ENCODE results near the gene CDAN1.

DNA sequence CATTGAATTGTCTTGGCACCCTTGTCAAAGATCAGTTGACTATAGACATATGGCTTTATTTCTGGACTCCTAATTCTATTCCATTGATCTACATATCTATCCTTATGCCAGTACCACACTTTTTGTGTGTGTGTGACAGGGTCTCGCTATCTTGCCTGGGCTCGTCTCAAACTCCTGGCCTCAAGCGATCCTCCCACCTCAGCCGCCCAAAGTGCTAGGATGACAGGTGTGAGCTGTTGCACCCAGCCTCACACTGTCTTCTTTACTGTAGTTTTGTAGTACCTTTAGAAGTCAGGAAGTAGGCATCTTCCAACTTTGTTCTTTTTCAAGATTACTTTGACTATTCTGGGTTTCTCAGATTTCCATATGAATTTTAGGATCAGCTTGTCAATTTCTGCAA is 24.3 kb downstream of the CDAN1 start:
- no peak for TF ChIP-seq BACH2 (CRISPR knock-in tag; IDR thresholded peaks at IDR 0.05; ENCODE audit: borderline replicate concordance)
- TF ChIP-seq PPARA (CRISPR knock-in tag; IDR thresholded peaks at IDR 0.05; ENCODE audit: borderline replicate concordance): no peak
- no peak for TF ChIP-seq ZFP3 (CRISPR knock-in tag; IDR thresholded peaks at IDR 0.05)
- TF ChIP-seq, protein P1, sequence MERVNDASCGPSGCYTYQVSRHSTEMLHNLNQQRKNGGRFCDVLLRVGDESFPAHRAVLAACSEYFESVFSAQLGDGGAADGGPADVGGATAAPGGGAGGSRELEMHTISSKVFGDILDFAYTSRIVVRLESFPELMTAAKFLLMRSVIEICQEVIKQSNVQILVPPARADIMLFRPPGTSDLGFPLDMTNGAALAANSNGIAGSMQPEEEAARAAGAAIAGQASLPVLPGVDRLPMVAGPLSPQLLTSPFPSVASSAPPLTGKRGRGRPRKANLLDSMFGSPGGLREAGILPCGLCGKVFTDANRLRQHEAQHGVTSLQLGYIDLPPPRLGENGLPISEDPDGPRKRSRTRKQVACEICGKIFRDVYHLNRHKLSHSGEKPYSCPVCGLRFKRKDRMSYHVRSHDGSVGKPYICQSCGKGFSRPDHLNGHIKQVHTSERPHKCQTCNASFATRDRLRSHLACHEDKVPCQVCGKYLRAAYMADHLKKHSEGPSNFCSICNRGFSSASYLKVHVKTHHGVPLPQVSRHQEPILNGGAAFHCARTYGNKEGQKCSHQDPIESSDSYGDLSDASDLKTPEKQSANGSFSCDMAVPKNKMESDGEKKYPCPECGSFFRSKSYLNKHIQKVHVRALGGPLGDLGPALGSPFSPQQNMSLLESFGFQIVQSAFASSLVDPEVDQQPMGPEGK (CRISPR knock-in tag; IDR thresholded peaks at IDR 0.05; ENCODE audit: borderline replicate concordance): no peak
- TF ChIP-seq POU6F1 (CRISPR knock-in tag; IDR thresholded peaks at IDR 0.05; ENCODE audit: borderline replicate concordance, low read depth): no peak
- no peak for TF ChIP-seq CSDC2 (CRISPR knock-in tag; IDR thresholded peaks at IDR 0.05)
- TF ChIP-seq TSHZ2 (CRISPR knock-in tag; IDR thresholded peaks at IDR 0.05): no peak
- TF ChIP-seq CREB5 (CRISPR knock-in tag; IDR thresholded peaks at IDR 0.05; ENCODE audit: low read depth): no peak
- no peak for TF ChIP-seq ZNF8 (CRISPR knock-in tag; IDR thresholded peaks at IDR 0.05)
- no peak for TF ChIP-seq ZC3H10 (CRISPR knock-in tag; IDR thresholded peaks at IDR 0.05)
